H9 (cell line): ENCODE measurements around the gene R3HDM2. TPM values are rescaled to one million over a fixed set of nuclear protein-coding genes. Genes with fewer than 3 reads are reported as not detected.

Experiments used
- DNase-seq: peaks from one replicate; pipeline ENCODE4 v3.0.0-alpha.2; 2017
- H2AFZ ChIP-seq: one replicate; pipeline ENCODE4 v1.6.1; 2013; ENCODE audit warnings: mild to moderate bottlenecking, low read length, control low read depth, moderate library complexity
- H2AK5ac ChIP-seq: 2 replicates; pipeline ENCODE4 v1.6.1; 2013; ENCODE audit warnings: low read length, control low read depth, mixed read lengths; ENCODE audit not compliant: insufficient read length
- H2BK120ac ChIP-seq: one replicate; pipeline ENCODE4 v1.6.1; 2013; ENCODE audit warnings: low read depth, mild to moderate bottlenecking, low read length, control low read depth, inconsistent platforms; ENCODE audit not compliant: poor library complexity, severe bottlenecking
- H2BK12ac ChIP-seq: 2 replicates; pipeline ENCODE4 v1.6.1; 2013; ENCODE audit warnings: low read length, control low read depth, mixed read lengths, low read depth; ENCODE audit not compliant: insufficient read length
- H2BK15ac ChIP-seq: 2 replicates; pipeline ENCODE4 v1.6.1; 2013; ENCODE audit warnings: low read depth, low read length, control low read depth
- H2BK20ac ChIP-seq: one replicate; pipeline ENCODE4 v1.6.1; 2013; ENCODE audit warnings: low read depth, mild to moderate bottlenecking, low read length, control low read depth, inconsistent platforms; ENCODE audit not compliant: poor library complexity, severe bottlenecking
- H2BK5ac ChIP-seq: 2 replicates; pipeline ENCODE4 v1.6.1; 2013; ENCODE audit warnings: low read length, control low read depth, mixed read lengths; ENCODE audit not compliant: insufficient read length
- H3K14ac ChIP-seq: 2 replicates; pipeline ENCODE4 v1.6.1; 2013; ENCODE audit warnings: low read length, control low read depth; ENCODE audit not compliant: insufficient read depth
- H3K18ac ChIP-seq: 2 replicates; pipeline ENCODE4 v1.6.1; 2013; ENCODE audit warnings: low read depth, mild to moderate bottlenecking, mixed read lengths, low read length, control low read depth; ENCODE audit not compliant: insufficient read length
- H3K23ac ChIP-seq: 2 replicates; pipeline ENCODE4 v1.6.1; 2013; ENCODE audit warnings: low read length, control low read depth, mixed read lengths, low read depth; ENCODE audit not compliant: insufficient read length
- H3K23me2 ChIP-seq: 2 replicates; pipeline ENCODE4 v1.6.1; 2013; ENCODE audit warnings: low read depth, mild to moderate bottlenecking, mixed read lengths, low read length, control low read depth; ENCODE audit not compliant: insufficient read length, poor library complexity, severe bottlenecking
- H3K27ac ChIP-seq: 2 replicates; pipeline ENCODE4 v1.5.1; 2013; ENCODE audit warnings: low read length, control low read depth, mixed read lengths, low read depth; ENCODE audit not compliant: insufficient read length
- H3K27me3 ChIP-seq: 2 replicates; pipeline ENCODE4 v1.6.1; 2013; ENCODE audit warnings: low read length, control low read depth, inconsistent platforms; ENCODE audit not compliant: insufficient read depth
- H3K4ac ChIP-seq: 2 replicates; pipeline ENCODE4 v1.6.1; 2013; ENCODE audit warnings: low read depth, mild to moderate bottlenecking, control low read depth, inconsistent platforms, low read length, moderate library complexity
- H3K4me1 ChIP-seq: 2 replicates; pipeline ENCODE4 v1.6.1; 2013; ENCODE audit warnings: low read length, control low read depth, inconsistent platforms; ENCODE audit not compliant: insufficient read depth
- H3K4me2 ChIP-seq: 2 replicates; pipeline ENCODE4 v1.6.1; 2013; ENCODE audit warnings: low read length, control low read depth, mixed read lengths; ENCODE audit not compliant: insufficient read length, insufficient read depth
- H3K56ac ChIP-seq: 2 replicates; pipeline ENCODE4 v1.6.1; 2013; ENCODE audit warnings: low read depth, mild to moderate bottlenecking, mixed read lengths, low read length, control low read depth; ENCODE audit not compliant: insufficient read length
- H3K79me1 ChIP-seq: 2 replicates; pipeline ENCODE4 v1.6.1; 2013; ENCODE audit warnings: low read depth, mild to moderate bottlenecking, moderate library complexity, low read length, control low read depth, inconsistent platforms; ENCODE audit not compliant: insufficient read depth, poor library complexity, severe bottlenecking
- H3K79me2 ChIP-seq: 2 replicates; pipeline ENCODE4 v1.6.1; 2013; ENCODE audit warnings: low read length, control low read depth, inconsistent platforms; ENCODE audit not compliant: insufficient read depth
- H3K9ac ChIP-seq: 2 replicates; pipeline ENCODE4 v1.6.1; 2013; ENCODE audit warnings: low read length, control low read depth, mixed read lengths; ENCODE audit not compliant: insufficient read length; ENCODE audit errors: extremely low read depth
- H3K9me3 ChIP-seq: one replicate; pipeline ENCODE4 v1.6.1; 2013; ENCODE audit warnings: low read depth, low read length, inconsistent platforms; ENCODE audit not compliant: control insufficient read depth
- H3T11ph ChIP-seq: one replicate; pipeline ENCODE4 v1.6.1; 2013; ENCODE audit warnings: mild to moderate bottlenecking, low read length, control low read depth, inconsistent platforms
- H4K20me1 ChIP-seq: one replicate; pipeline ENCODE4 v1.6.1; 2013; ENCODE audit not compliant: control insufficient read depth, insufficient read length, insufficient read depth
- H4K5ac ChIP-seq: 2 replicates; pipeline ENCODE4 v1.6.1; 2013; ENCODE audit warnings: low read depth, mild to moderate bottlenecking, mixed read lengths, low read length, control low read depth; ENCODE audit not compliant: insufficient read length
- H4K8ac ChIP-seq: replicated peaks from 2 replicates; pipeline ENCODE4 v1.6.1; 2013; ENCODE audit warnings: low read length, control low read depth, mixed read lengths, low read depth; ENCODE audit not compliant: insufficient read length
- H4K91ac ChIP-seq: 2 replicates; pipeline ENCODE4 v1.6.1; 2013; ENCODE audit warnings: low read depth, mild to moderate bottlenecking, moderate library complexity, mixed read lengths, low read length, control low read depth; ENCODE audit not compliant: insufficient read length
- H3K27ac Mint-ChIP-seq, 3 experiments: 2 replicates in 2 of 3; 3 replicates in 1 of 3; pipeline ENCODE4 v1.8.0; 2020 to 2021; ENCODE audit warnings: mixed read lengths in 3 of 3, mild to moderate bottlenecking in 1 of 3, moderate library complexity in 1 of 3
- H3K27me3 Mint-ChIP-seq: 2 replicates; pipeline ENCODE4 v1.8.0; 2021; ENCODE audit warnings: low read depth, mild to moderate bottlenecking, moderate library complexity, mixed read lengths
- H3K36me3 Mint-ChIP-seq, 3 experiments: 2 replicates in 2 of 3; 3 replicates in 1 of 3; pipeline ENCODE4 v1.8.0; 2020 to 2021; ENCODE audit warnings: low read depth in 3 of 3, mixed read lengths in 3 of 3; ENCODE audit not compliant: insufficient read depth in 1 of 3
- H3K4me1 Mint-ChIP-seq, 2 experiments: 2 replicates each; pipeline ENCODE4 v1.8.0; 2020; ENCODE audit warnings: mixed read lengths in 2 of 2
- H3K4me3 Mint-ChIP-seq, 2 experiments: 2 replicates in 1 of 2; 3 replicates in 1 of 2; pipeline ENCODE4 v1.8.0; 2020 to 2021; ENCODE audit warnings: mild to moderate bottlenecking in 2 of 2, mixed read lengths in 2 of 2, moderate library complexity in 1 of 2
- H3K9me3 Mint-ChIP-seq, 2 experiments: 2 replicates in 1 of 2; 3 replicates in 1 of 2; pipeline ENCODE4 v1.8.0; 2020; ENCODE audit warnings: mild to moderate bottlenecking in 2 of 2, mixed read lengths in 2 of 2, moderate library complexity in 1 of 2
- CTCF ChIP-seq: fragments of 200-600 bp; sonication (generic); conservative IDR thresholded peaks from 3 replicates; pipeline ENCODE4 v1.8.0; 2021; ENCODE audit warnings: antibody characterized with exemption, mild to moderate bottlenecking
- WGBS: extraction: QIAGEN DNeasy Blood & Tissue Kit; methylation state at CpG from one replicate; pipeline ENCODE4 v1.1.7; 2013; ENCODE audit warnings: missing lambda C conversion rate, low lambda C conversion rate, mixed read lengths; ENCODE audit not compliant: insufficient read length; ENCODE audit errors: extremely low coverage; 5-methylcytosine and 5-hydroxymethylcytosine counted together
- total RNA-seq: library from RNA; stranded (reverse); gene quantifications from 2 replicates; pipeline ENCODE4 v1.2.1, GENCODE V29; 2021

The R3HDM2 gene
- total RNA-seq, 1 experiment from 2014 or later: 43.9 TPM

- Histone ChIP-seq H3K27ac (no peak overlapping the region), H3K18ac (no peak overlapping the region), H3K4me2 (no peak overlapping the region), H3K14ac (no peak overlapping the region), H4K20me1 (peaks cover 4% of the 10 kb centered on the region), H3K23me2 (peaks cover 19% of the 10 kb centered on the region), H2BK12ac (no peak overlapping the region), H3K9ac (no peak overlapping the region), H3K79me2 (peaks cover 5% of the 10 kb centered on the region; the same call in 1 of the 2 replicates), H3K79me1 (peaks cover 5% of the 10 kb centered on the region), H3K9me3 (no peaks in the 10 kb centered on the region), H2BK20ac (no peak overlapping the region), H2BK15ac (no peak overlapping the region), H4K91ac (no peak overlapping the region), H4K8ac (no peak overlapping the region), H3T11ph (no peak overlapping the region), H2BK5ac (no peak overlapping the region), H4K5ac (no peak overlapping the region), H3K56ac (no peak overlapping the region), H2AFZ (no peak overlapping the region), H2AK5ac (no peak overlapping the region), H3K23ac (no peak overlapping the region), H2BK120ac (no peak overlapping the region), H3K4me1 (no peaks in the 10 kb centered on the region; the same call in 1 of the 2 replicates), H3K27me3 (peaks cover 23% of the 10 kb centered on the region; the same call in 1 of the 2 replicates), H3K4ac (no peak overlapping the region)
- no peak overlapping the region for H3K27ac Mint-ChIP-seq
- peaks cover 45 to 60% of the 10 kb centered on the region in 2 experiments for H3K4me1 Mint-ChIP-seq
- DNase-seq: no peak
- no CpG with 5 or more reads among the region's 15 CpGs for WGBS
- H3K27me3 Mint-ChIP-seq: peaks cover 43% of the 10 kb centered on the region
- no peak for TF ChIP-seq CTCF
- H3K4me3 Mint-ChIP-seq: peak overlapping the region in 1 of 2 experiments; percentile 9; a peak in 1 of 5 replicates
- H3K9me3 Mint-ChIP-seq: no peaks in the 10 kb centered on the region
- H3K36me3 Mint-ChIP-seq: peaks cover 45 to 52% (median 47%) of the 10 kb centered on the region in 3 experiments
These were observed 197.2 kb downstream of the R3HDM2 start for GRCh38 chr12:57233357-57234232.
